Fibroblast of the aortic adventitia (primary cell): ENCODE measurements around the gene ERVK3-1. TPM values are rescaled to one million over a fixed set of nuclear protein-coding genes. Genes with fewer than 3 reads are reported as not detected.
A peak's percentile ranks its signal among the peaks of the same experiment; 100 is the strongest.

ENCODE experiments used
- DNase-seq: peaks from one replicate; pipeline ENCODE4 v3.0.0-alpha.2; 2010; ENCODE audit warnings: low read depth
- H3K4me3 ChIP-seq: 2 replicates; pipeline ENCODE4 v1.5.1; 2011; ENCODE audit warnings: low read depth, mild to moderate bottlenecking, control low read depth, low read length, moderate library complexity
- CTCF ChIP-seq: IDR thresholded peaks from 2 replicates; pipeline ENCODE4 v1.5.1; 2011; ENCODE audit warnings: mild to moderate bottlenecking, low read length, control low read depth, inconsistent platforms; ENCODE audit not compliant: insufficient read depth
- total RNA-seq: library from RNA; depleted of rRNA; stranded (reverse); fragments of >200 nt; gene quantifications from 2 replicates; pipeline ENCODE4 v1.2.3, GENCODE V29; 2012; ENCODE audit warnings: low replicate concordance

ERVK3-1 gene
- total RNA-seq, 1 donor, result 41.1 TPM

DNA sequence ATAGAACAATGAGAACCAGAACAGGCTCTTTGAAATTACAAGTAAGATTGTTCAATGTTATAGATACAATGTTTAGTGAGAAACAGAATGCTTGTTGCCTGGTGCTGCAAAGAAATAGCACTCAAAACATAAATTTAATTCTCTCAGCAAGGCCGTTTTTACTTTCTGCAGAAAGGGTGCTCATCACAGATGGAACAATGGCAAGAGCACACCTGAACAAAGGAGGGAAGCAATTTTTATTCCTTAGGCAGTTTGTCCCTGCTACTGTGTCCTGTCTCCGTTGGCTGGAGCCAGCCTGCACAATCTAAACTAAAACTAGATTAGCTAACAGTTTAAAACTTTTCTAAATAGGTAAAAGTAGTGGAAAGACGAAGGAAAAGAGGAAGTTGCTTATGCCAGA is 36.8 kb upstream of the ERVK3-1 start:
- no peak for TF ChIP-seq CTCF
- no peak overlapping the region for H3K4me3 ChIP-seq
- no peak for DNase-seq

DNA sequence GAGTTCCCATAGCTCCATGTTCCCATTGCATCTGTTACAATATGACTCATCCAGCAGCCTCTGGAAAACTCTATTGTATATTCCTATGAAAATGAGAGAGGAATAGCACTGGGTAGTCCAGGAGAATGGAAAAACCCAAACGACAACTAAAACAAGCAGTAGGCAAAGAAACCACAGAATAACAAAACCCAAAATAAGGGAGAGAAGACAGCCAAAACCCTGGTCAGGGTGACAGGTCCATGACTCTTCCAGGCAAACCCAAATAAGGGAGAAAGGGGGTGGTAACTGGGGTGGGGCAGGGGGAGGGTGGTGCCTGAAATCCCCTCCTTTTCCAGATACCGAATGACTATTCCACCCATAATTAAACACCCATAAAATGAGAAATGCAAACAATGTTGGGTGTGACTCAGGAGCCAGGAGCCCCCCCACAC is 30.4 kb upstream of the ERVK3-1 start:
- H3K4me3 ChIP-seq, result no peak overlapping the region
- TF ChIP-seq CTCF, result no peak
- DNase-seq, result no peak

DNA sequence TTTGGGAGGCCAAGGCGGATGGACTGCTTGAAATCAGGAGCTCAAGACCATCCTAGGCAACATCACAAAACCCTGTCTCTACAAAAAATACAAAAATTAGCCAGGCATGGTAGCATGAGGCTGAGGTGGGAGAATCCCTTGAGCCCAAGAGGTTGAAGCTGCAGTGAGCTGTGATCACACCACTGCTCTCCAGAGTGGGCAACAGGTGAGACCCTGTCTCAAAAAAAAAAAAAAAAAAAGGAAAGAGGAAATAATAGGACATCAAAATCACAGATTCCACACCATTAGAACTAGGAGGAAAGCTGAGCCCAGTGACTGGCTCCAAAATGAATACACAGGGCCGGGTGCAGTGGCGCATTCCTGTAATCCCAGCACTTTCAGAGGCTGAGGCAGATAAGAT is 29.6 kb upstream of the ERVK3-1 start:
- no peak overlapping the region for H3K4me3 ChIP-seq
- no peak for DNase-seq
- TF ChIP-seq CTCF, result no peak

GRCh38 chr19:58277197-58277596 is 28.0 kb upstream of the ERVK3-1 start:
- H3K4me3 ChIP-seq, result no peak overlapping the region
- no peak for DNase-seq

DNA sequence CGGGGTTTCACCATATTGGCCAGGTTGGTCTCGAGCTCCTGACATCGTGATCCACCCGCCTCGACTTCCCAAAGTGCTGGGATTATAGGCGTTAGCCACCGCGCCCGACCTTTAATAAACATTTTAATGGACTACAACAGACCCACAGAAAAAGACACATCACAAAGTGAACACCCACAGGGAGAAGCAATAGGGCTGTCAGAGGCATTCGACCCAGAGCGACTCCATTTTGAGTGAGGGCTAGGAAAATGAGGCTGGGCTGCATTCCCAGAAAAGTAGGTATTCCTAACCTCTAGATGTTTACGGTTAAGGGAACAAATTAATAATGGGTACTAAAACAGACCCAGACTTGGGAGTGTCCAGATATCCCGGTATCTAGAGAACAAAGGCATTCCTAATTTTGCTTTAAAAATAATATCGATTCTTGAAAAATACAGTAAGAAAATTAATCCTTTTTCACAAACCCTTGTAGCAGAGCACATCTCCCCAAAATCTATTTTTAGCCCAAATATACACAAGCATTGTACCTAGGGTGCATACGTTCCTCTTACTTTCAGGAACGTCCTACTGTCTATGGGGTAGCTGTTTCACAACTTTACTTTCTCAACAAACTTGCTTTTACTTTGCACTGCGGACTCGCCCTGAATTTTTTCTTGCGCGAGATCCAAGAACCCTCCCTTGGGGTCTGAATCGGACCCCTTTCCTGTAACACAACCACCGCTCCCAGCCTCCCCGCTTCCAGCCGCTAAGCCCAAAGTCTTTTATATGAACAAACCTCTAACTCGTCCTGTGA is 27.2 kb upstream of the ERVK3-1 start:
- no peak for DNase-seq
- TF ChIP-seq CTCF, result no peak
- peak overlapping the region; percentile 88 for H3K4me3 ChIP-seq

More at GRCh38 chr19:58277197-58277596, 28.0 kb upstream of the ERVK3-1 start:
- TF ChIP-seq CTCF, result no peak

- DNase-seq, result peak; percentile 96
- peak within 1 kb of the TSS; percentile 88 for H3K4me3 ChIP-seq
- TF ChIP-seq CTCF, result no peak
Measured at GRCh38 chr19:58278541-58279041, 26.6 kb upstream of the ERVK3-1 start, which contains the start of gene ZNF8. Gene ZNF8, plus strand, starts transcription at chr19:58278955. Its CDS starts 127 bp downstream, at chr19:58279082.
